Ishikawa (cell line): ENCODE measurements around the gene MYBPC2.

ENCODE experiments used
- CEBPB ChIP-seq: IDR thresholded peaks from 2 replicates; pipeline ENCODE4 v1.6.1; 2012
- CREB1 ChIP-seq: IDR thresholded peaks from 2 replicates; pipeline ENCODE4 v1.6.1; 2012; ENCODE audit warnings: low read depth
- EGR1 ChIP-seq: IDR thresholded peaks from 2 replicates; pipeline ENCODE4 v1.6.1; 2012
- EP300 ChIP-seq: IDR thresholded peaks from 2 replicates; pipeline ENCODE4 v1.6.1; 2012; ENCODE audit warnings: borderline replicate concordance
- FOXM1 ChIP-seq: IDR thresholded peaks from 2 replicates; pipeline ENCODE4 v1.6.1; 2012; ENCODE audit warnings: low read depth, borderline replicate concordance
- NFIC ChIP-seq: IDR thresholded peaks from 2 replicates; pipeline ENCODE4 v1.6.1; 2012
- RAD21 ChIP-seq: IDR thresholded peaks from 2 replicates; pipeline ENCODE4 v1.6.1; 2012; ENCODE audit warnings: low read depth
- TAF1 ChIP-seq: IDR thresholded peaks from 2 replicates; pipeline ENCODE4 v1.6.1; 2012; ENCODE audit warnings: low read depth, mild to moderate bottlenecking
- TCF12 ChIP-seq: IDR thresholded peaks from 2 replicates; pipeline ENCODE4 v1.6.1; 2012; ENCODE audit warnings: low read depth
- TEAD4 ChIP-seq: IDR thresholded peaks from 2 replicates; pipeline ENCODE4 v1.6.1; 2012
- YY1 ChIP-seq: IDR thresholded peaks from 2 replicates; pipeline ENCODE4 v1.6.1; 2012; ENCODE audit warnings: low read depth
- ZBTB7A ChIP-seq: IDR thresholded peaks from 2 replicates; pipeline ENCODE4 v1.6.1; 2012; ENCODE audit warnings: low read depth
- TF ChIP-seq, protein P1 (sequence below): IDR thresholded peaks from 2 replicates; pipeline ENCODE4 v1.6.1; 2012
- TF ChIP-seq, protein P2 (sequence below): IDR thresholded peaks from 2 replicates; pipeline ENCODE4 v1.6.1; 2012; ENCODE audit warnings: low read depth, mild to moderate bottlenecking
- TF ChIP-seq, protein P3 (sequence below): IDR thresholded peaks from 2 replicates; pipeline ENCODE4 v1.6.1; 2012

Gene MYBPC2

DNA sequence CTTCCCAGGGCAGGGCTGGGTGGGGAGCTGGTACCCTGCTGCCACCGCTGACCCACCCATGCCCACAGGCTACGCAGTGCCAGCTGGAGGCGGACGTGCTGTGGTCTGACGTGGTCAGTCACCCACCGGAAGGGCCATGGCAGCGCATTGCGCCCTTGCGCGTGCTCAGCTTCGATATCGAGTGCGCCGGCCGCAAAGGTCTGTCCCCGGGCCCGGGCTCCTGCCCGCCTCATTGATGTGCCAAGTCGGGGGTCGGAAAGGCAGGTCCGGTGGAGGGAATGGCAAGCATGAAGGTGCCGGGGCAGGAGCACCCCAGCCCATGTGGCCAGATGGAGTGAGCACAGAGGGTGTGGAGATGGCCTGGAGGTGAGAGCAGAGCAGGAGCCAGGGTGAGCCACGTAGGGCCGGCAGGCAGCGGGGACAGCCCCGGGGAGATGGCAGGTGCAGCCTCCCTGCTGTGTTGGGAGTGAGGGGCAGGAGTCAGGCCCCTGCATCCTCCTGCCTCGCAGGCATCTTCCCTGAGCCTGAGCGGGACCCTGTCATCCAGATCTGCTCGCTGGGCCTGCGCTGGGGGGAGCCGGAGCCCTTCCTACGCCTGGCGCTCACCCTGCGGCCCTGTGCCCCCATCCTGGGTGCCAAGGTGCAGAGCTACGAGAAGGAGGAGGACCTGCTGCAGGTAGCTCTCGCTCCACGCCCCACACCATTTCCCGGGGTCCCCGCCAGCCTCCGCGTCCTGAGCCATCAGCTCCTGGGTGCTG lies 30.0 kb upstream of the MYBPC2 start:
- no peak for TF ChIP-seq TCF12
- TF ChIP-seq, protein P1, sequence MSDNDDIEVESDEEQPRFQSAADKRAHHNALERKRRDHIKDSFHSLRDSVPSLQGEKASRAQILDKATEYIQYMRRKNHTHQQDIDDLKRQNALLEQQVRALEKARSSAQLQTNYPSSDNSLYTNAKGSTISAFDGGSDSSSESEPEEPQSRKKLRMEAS: no peak
- TF ChIP-seq TAF1: no peak
- no peak for TF ChIP-seq TEAD4
- TF ChIP-seq CREB1: no peak
- TF ChIP-seq RAD21: no peak
- no peak for TF ChIP-seq CEBPB
- TF ChIP-seq, protein P2, sequence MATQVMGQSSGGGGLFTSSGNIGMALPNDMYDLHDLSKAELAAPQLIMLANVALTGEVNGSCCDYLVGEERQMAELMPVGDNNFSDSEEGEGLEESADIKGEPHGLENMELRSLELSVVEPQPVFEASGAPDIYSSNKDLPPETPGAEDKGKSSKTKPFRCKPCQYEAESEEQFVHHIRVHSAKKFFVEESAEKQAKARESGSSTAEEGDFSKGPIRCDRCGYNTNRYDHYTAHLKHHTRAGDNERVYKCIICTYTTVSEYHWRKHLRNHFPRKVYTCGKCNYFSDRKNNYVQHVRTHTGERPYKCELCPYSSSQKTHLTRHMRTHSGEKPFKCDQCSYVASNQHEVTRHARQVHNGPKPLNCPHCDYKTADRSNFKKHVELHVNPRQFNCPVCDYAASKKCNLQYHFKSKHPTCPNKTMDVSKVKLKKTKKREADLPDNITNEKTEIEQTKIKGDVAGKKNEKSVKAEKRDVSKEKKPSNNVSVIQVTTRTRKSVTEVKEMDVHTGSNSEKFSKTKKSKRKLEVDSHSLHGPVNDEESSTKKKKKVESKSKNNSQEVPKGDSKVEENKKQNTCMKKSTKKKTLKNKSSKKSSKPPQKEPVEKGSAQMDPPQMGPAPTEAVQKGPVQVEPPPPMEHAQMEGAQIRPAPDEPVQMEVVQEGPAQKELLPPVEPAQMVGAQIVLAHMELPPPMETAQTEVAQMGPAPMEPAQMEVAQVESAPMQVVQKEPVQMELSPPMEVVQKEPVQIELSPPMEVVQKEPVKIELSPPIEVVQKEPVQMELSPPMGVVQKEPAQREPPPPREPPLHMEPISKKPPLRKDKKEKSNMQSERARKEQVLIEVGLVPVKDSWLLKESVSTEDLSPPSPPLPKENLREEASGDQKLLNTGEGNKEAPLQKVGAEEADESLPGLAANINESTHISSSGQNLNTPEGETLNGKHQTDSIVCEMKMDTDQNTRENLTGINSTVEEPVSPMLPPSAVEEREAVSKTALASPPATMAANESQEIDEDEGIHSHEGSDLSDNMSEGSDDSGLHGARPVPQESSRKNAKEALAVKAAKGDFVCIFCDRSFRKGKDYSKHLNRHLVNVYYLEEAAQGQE: no peak
- no peak for TF ChIP-seq NFIC
- TF ChIP-seq ZBTB7A: no peak
- TF ChIP-seq EP300: no peak
- no peak for TF ChIP-seq YY1
- no peak for TF ChIP-seq FOXM1
- TF ChIP-seq, protein P3, sequence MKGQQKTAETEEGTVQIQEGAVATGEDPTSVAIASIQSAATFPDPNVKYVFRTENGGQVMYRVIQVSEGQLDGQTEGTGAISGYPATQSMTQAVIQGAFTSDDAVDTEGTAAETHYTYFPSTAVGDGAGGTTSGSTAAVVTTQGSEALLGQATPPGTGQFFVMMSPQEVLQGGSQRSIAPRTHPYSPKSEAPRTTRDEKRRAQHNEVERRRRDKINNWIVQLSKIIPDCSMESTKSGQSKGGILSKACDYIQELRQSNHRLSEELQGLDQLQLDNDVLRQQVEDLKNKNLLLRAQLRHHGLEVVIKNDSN: no peak
- no peak for TF ChIP-seq EGR1

DNA sequence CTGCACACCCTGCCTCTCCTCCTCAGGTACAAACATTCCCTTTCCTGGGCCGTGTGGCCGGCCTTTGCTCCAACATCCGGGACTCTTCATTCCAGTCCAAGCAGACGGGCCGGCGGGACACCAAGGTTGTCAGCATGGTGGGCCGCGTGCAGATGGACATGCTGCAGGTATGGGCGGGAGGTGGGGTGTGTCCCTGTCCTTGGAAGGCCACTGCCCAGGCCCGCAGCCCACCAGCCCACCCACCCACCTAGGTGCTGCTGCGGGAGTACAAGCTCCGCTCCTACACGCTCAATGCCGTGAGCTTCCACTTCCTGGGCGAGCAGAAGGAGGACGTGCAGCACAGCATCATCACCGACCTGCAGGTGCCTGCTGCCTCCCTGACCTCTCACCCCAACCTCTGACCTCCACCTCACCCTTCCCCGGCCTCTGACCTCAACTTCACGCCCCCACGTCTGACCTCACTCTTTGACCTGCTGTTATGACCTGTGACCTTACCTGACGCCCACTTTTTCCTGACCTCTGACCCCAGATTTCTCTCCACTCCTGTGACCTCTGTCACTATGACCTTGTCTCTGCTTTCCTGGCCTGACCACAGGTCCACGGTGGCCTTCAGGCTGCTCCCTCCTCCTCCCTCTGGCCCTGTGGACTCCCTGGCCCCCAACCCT lies 26.4 kb upstream of the MYBPC2 start:
- TF ChIP-seq FOXM1 (no peak), RAD21 (no peak), NFIC (no peak), CEBPB (no peak), TEAD4 (no peak), ZBTB7A (no peak), EGR1 (no peak), TAF1 (no peak), EP300 (no peak), TCF12 (no peak), YY1 (no peak), CREB1 (no peak)
- TF ChIP-seq, protein P2: no peak
- TF ChIP-seq, protein P3: no peak
- TF ChIP-seq, protein P1: no peak

DNA sequence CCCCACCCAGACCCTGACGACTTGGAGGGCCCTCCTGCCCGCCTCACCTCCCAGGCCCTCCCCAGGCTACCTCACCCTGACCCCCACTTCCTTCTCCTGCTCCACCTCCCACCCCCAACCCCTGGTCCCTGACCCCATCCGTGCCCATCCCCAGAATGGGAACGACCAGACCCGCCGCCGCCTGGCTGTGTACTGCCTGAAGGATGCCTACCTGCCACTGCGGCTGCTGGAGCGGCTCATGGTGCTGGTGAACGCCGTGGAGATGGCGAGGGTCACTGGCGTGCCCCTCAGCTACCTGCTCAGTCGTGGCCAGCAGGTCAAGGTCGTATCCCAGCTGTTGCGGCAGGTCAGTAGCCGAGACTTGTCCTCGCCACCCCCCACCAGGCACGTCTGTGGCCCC lies 25.9 kb upstream of the MYBPC2 start:
- TF ChIP-seq ZBTB7A (no peak), NFIC (no peak), EP300 (no peak), TEAD4 (no peak), RAD21 (no peak), TAF1 (no peak)
- TF ChIP-seq, protein P2: no peak

DNA sequence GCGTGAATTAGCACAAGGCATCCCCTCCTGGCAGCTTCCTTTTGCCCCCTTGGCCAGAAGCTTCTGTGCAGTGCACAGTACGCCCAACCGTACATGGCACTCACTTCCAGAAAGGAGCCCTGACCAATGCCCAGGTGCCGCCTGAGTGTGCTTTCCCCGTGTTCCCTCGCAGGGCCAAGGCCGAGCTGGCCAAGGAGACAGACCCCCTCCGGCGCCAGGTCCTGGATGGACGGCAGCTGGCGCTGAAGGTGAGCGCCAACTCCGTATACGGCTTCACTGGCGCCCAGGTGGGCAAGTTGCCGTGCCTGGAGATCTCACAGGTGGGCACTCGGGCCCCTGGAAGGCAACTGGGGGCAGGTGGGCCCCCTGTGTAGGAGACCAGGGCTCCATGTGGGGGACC lies 23.3 kb upstream of the MYBPC2 start:
- TF ChIP-seq ZBTB7A (no peak), NFIC (no peak), CEBPB (no peak), TAF1 (no peak), TCF12 (no peak), RAD21 (no peak), EP300 (no peak), YY1 (no peak), TEAD4 (no peak), CREB1 (no peak), FOXM1 (no peak), EGR1 (no peak)
- TF ChIP-seq, protein P1: no peak
- TF ChIP-seq, protein P2: no peak
- TF ChIP-seq, protein P3: no peak
